ENCODE data around the gene PALMD. TPM values are rescaled to one million over a fixed set of nuclear protein-coding genes. Genes with fewer than 3 reads are reported as not detected.

PALMD gene
- total RNA-seq, 1 experiment from 2014 or later = not detected

GRCh38 chr1:99735852-99736251 is 89.9 kb downstream of the PALMD start:
- no peak for TF ChIP-seq CTCF (conservative IDR thresholded peaks at IDR 0.05)
- no peak overlapping the region for H3K9ac ChIP-seq (ENCODE audit: extremely low read depth, insufficient read length, low read length)
- H3K23me2 ChIP-seq (ENCODE audit: insufficient read length, low read depth, low read length, poor library complexity, severe bottlenecking) = no peaks in the 10 kb centered on the region
- Mint-ChIP-seq H3K27me3 (ENCODE audit: low read depth) (no peaks in the 10 kb centered on the region), H3K4me1 (peaks cover 6% of the 10 kb centered on the region in 2 experiments; a peak in 3 of 4 replicates), H3K4me3 (no peak overlapping the region), H3K9me3 (no peaks in the 10 kb centered on the region), H3K27ac (no peak overlapping the region), H3K36me3 (ENCODE audit: insufficient read depth in 1 of 3, low read depth in 3 of 3) (no peaks in the 10 kb centered on the region; a peak in 1 of 7 replicates)
- H2BK120ac ChIP-seq (ENCODE audit: low read depth, low read length, poor library complexity, severe bottlenecking) = no peak overlapping the region
- H4K5ac ChIP-seq (ENCODE audit: insufficient read length, low read depth, low read length) = no peak overlapping the region
- H3K56ac ChIP-seq (ENCODE audit: insufficient read length, low read depth, low read length) = no peak overlapping the region
- H3K18ac ChIP-seq (ENCODE audit: insufficient read length, low read depth, low read length) = no peak overlapping the region
- no peak overlapping the region for H2AFZ ChIP-seq (ENCODE audit: low read length)
- H3K23ac ChIP-seq (ENCODE audit: insufficient read length, low read depth, low read length) = no peak overlapping the region
- no peaks in the 10 kb centered on the region; the same call in 1 of the 2 replicates for H3K4me1 ChIP-seq (ENCODE audit: insufficient read depth, low read length)
- no peak overlapping the region for H4K91ac ChIP-seq (ENCODE audit: insufficient read length, low read depth, low read length)
- no peak for DNase-seq
- H3K14ac ChIP-seq (ENCODE audit: insufficient read depth, low read length) = no peak overlapping the region
- H3K79me1 ChIP-seq (ENCODE audit: insufficient read depth, low read depth, low read length, poor library complexity, severe bottlenecking) = no peaks in the 10 kb centered on the region
- no peak overlapping the region for H2BK5ac ChIP-seq (ENCODE audit: insufficient read length, low read length)
- no peak overlapping the region for H3K27ac ChIP-seq (ENCODE audit: insufficient read length, low read depth, low read length)
- no peak overlapping the region for H2BK15ac ChIP-seq (ENCODE audit: low read depth, low read length)
- no peak overlapping the region for H2BK12ac ChIP-seq (ENCODE audit: insufficient read length, low read depth, low read length)
- no CpG with 5 or more reads among the region's 2 CpGs for WGBS (ENCODE audit: extremely low coverage, insufficient read length, low lambda C conversion rate)
- no peak overlapping the region for H4K8ac ChIP-seq (replicated peaks; ENCODE audit: insufficient read length, low read depth, low read length)
- H3T11ph ChIP-seq (ENCODE audit: low read length) = no peak overlapping the region
- no peaks in the 10 kb centered on the region for H4K20me1 ChIP-seq (ENCODE audit: control insufficient read depth, insufficient read depth, insufficient read length)
- H3K4ac ChIP-seq (ENCODE audit: low read depth, low read length) = no peak overlapping the region
- H3K4me2 ChIP-seq (ENCODE audit: insufficient read depth, insufficient read length, low read length) = no peak overlapping the region
- H3K9me3 ChIP-seq (ENCODE audit: control insufficient read depth, low read depth, low read length) = no peaks in the 10 kb centered on the region
- H3K27me3 ChIP-seq (ENCODE audit: insufficient read depth, low read length) = no peaks in the 10 kb centered on the region; the same call in 1 of the 2 replicates
- H3K79me2 ChIP-seq (ENCODE audit: insufficient read depth, low read length) = no peaks in the 10 kb centered on the region
- no peak overlapping the region for H2BK20ac ChIP-seq (ENCODE audit: low read depth, low read length, poor library complexity, severe bottlenecking)
- no peak overlapping the region for H2AK5ac ChIP-seq (ENCODE audit: insufficient read length, low read length)

All from H9 (cell line).